HEK293 (cell line): ENCODE data around the gene MRPS18A.

Experiments
- CTCF ChIA-PET: fragments of 350-600 bp; formaldehyde crosslinking; extraction: SDS; loops from one replicate; lab custom pipeline; 2021; ENCODE audit warnings: antibody characterized with exemption; lab: Yijun Ruan, JAX
- POLR2A ChIA-PET: fragments of 300-600 bp; formaldehyde crosslinking; extraction: SDS; loops from one replicate; lab custom pipeline; 2020; ENCODE audit warnings: antibody characterized with exemption, inconsistent platforms; lab: Yijun Ruan, JAX
- H3K27ac ChIP-seq: fragments of 200-500 bp; sonication (Bioruptor generic); 2 replicates; pipeline ENCODE4 v1.5.1; 2014; ENCODE audit warnings: low read depth, low read length, control low read depth, inconsistent platforms; ENCODE audit errors: extremely low read depth
- H3K36me3 ChIP-seq, 2 experiments: fragments of 200-500 bp in 1 of 2; sonication (Bioruptor generic) in 1 of 2; 1 replicate in 1 of 2; 2 replicates in 1 of 2; pipeline ENCODE4 v1.5.1; 2014 to 2017; ENCODE audit warnings: inconsistent platforms in 2 of 2, low read length in 2 of 2; ENCODE audit not compliant: control insufficient read depth in 2 of 2, insufficient read depth in 1 of 2
- H3K4me1 ChIP-seq: fragments of 200-500 bp; sonication (Bioruptor generic); 2 replicates; pipeline ENCODE4 v1.5.1; 2014; ENCODE audit warnings: mild to moderate bottlenecking, low read length, inconsistent platforms; ENCODE audit not compliant: control insufficient read depth, insufficient read depth
- H3K4me3 ChIP-seq: 2 replicates; pipeline ENCODE4 v1.5.1; 2011; ENCODE audit warnings: low read depth, mild to moderate bottlenecking, control low read depth, low read length, moderate library complexity
- H3K9me3 ChIP-seq: fragments of 200-500 bp; sonication (Bioruptor generic); 2 replicates; pipeline ENCODE4 v1.5.1; 2014; ENCODE audit warnings: low read depth, low read length, inconsistent platforms; ENCODE audit not compliant: control insufficient read depth, insufficient read depth
- GLIS1 ChIP-seq: fragments of 450-650 bp; formaldehyde crosslinking; IDR thresholded peaks from 2 replicates; pipeline ENCODE4 v1.5.1; 2016; ENCODE audit warnings: missing biosample characterization, missing genetic modification characterization
- HIC1 ChIP-seq: fragments of 450-650 bp; formaldehyde crosslinking; IDR thresholded peaks from 2 replicates; pipeline ENCODE4 v1.5.1; 2016; ENCODE audit warnings: missing biosample characterization, missing genetic modification characterization
- KLF9 ChIP-seq: fragments of 450-650 bp; formaldehyde crosslinking; IDR thresholded peaks from 2 replicates; pipeline ENCODE4 v1.5.1; 2016; ENCODE audit warnings: missing biosample characterization, missing genetic modification characterization, low read depth
- OSR2 ChIP-seq: fragments of 450-650 bp; formaldehyde crosslinking; IDR thresholded peaks from 2 replicates; pipeline ENCODE4 v1.5.1; 2016; ENCODE audit warnings: missing biosample characterization, missing genetic modification characterization
- PRDM1 ChIP-seq: fragments of 450-650 bp; formaldehyde crosslinking; IDR thresholded peaks from 2 replicates; pipeline ENCODE4; 2016; ENCODE audit warnings: missing biosample characterization, missing genetic modification characterization
- SP7 ChIP-seq: fragments of 450-650 bp; formaldehyde crosslinking; IDR thresholded peaks from 2 replicates; pipeline ENCODE4 v1.5.1; 2016; ENCODE audit warnings: missing biosample characterization, missing genetic modification characterization
- ZBTB20 ChIP-seq: fragments of 450-650 bp; formaldehyde crosslinking; IDR thresholded peaks from 2 replicates; pipeline ENCODE4 v1.5.1; 2016; ENCODE audit warnings: missing biosample characterization, missing genetic modification characterization
- ZBTB7A ChIP-seq: fragments of 450-650 bp; formaldehyde crosslinking; IDR thresholded peaks from 2 replicates; pipeline ENCODE4 v1.5.1; 2016; ENCODE audit warnings: low read depth, missing biosample characterization, missing genetic modification characterization
- ZFP69B ChIP-seq: fragments of 450-650 bp; formaldehyde crosslinking; IDR thresholded peaks from 2 replicates; pipeline ENCODE4 v1.5.1; 2016; ENCODE audit warnings: missing biosample characterization, missing genetic modification characterization
- ZNF280C ChIP-seq: fragments of 450-650 bp; formaldehyde crosslinking; IDR thresholded peaks from 2 replicates; pipeline ENCODE4 v1.5.1; 2016; ENCODE audit warnings: missing biosample characterization, missing genetic modification characterization
- ZNF335 ChIP-seq: fragments of 450-650 bp; formaldehyde crosslinking; conservative IDR thresholded peaks from 2 replicates; pipeline ENCODE4 v1.5.1; 2016; ENCODE audit warnings: missing biosample characterization, missing genetic modification characterization
- ZNF404 ChIP-seq: fragments of 450-650 bp; formaldehyde crosslinking; IDR thresholded peaks from 2 replicates; pipeline ENCODE4 v1.5.1; 2017; ENCODE audit warnings: missing biosample characterization, missing genetic modification characterization
- ZNF48 ChIP-seq: fragments of 450-650 bp; formaldehyde crosslinking; IDR thresholded peaks from 2 replicates; pipeline ENCODE4 v1.5.1; 2016; ENCODE audit warnings: missing biosample characterization, missing genetic modification characterization
- ZNF513 ChIP-seq: fragments of 450-650 bp; IDR thresholded peaks from 2 replicates; pipeline ENCODE4 v1.5.1; 2018; ENCODE audit warnings: missing biosample characterization, missing genetic modification characterization
- ZNF600 ChIP-seq: fragments of 450-650 bp; formaldehyde crosslinking; IDR thresholded peaks from 2 replicates; pipeline ENCODE4 v1.5.1; 2016; ENCODE audit warnings: missing biosample characterization, missing genetic modification characterization
- ZNF629 ChIP-seq: fragments of 450-650 bp; formaldehyde crosslinking; IDR thresholded peaks from 2 replicates; pipeline ENCODE4 v1.5.1; 2017; ENCODE audit warnings: missing biosample characterization, missing genetic modification characterization
- ZNF830 ChIP-seq: fragments of 450-650 bp; IDR thresholded peaks from 2 replicates; pipeline ENCODE4 v1.5.0; 2018; ENCODE audit warnings: missing biosample characterization, missing genetic modification characterization, low read depth, mild to moderate bottlenecking, moderate library complexity
- TF ChIP-seq, protein P1 (sequence below): fragments of 450-650 bp; formaldehyde crosslinking; IDR thresholded peaks from 2 replicates; pipeline ENCODE4 v1.5.1; 2016; ENCODE audit warnings: missing biosample characterization, missing genetic modification characterization
- TF ChIP-seq, protein P2 (sequence below): fragments of 450-650 bp; formaldehyde crosslinking; IDR thresholded peaks from 2 replicates; pipeline ENCODE4 v1.5.1; 2016; ENCODE audit warnings: missing biosample characterization, missing genetic modification characterization, borderline replicate concordance

MRPS18A gene

DNA sequence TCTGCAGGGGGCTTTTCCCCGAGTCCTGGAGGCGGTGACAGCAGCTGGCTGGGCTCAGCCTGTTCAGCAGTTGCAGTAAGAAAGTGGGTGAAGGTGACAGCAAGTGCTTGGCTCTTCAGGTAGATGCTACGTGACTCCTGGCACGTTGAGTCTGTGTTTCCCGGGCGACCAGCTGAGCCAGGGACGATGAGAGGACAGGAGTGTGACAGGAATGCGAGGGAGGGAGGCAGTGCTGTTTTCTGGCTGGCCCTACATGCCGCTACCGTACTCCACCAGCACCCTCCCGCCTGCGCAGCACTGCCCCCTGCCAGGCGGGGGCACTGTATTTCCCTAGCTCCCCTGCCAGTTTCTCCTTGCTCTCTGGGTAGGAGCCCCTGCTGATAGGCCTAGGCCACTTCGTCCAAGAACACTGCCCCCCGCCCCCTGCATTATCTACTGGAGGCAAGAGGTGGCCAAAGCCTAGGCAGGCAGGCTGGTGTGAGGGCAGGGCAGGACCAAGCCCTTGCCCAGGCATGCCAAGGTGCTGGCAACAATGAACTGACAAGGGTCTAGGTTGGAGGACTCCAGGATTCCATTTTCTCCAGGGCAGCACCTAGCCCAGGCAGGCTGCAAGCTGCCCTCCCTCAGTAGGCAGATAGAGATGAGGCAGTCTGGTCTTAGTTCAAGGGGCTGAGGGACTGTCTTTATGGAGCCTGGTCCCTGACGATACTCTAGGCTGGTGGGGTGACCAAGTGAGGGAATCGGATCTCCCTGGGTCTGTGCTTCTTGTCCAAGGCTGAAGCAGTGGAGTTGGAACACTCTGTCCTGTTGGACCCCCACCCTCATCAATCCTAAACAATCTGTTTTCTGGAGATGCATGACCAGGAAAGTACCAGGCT is 19.2 kb downstream of the MRPS18A start (continued):
- TF ChIP-seq HIC1 (tag by site-specific recombination) (peak; percentile 73; the same call in 1 of the 2 replicates), GLIS1 (tag by site-specific recombination) (peak; percentile 84), PRDM1 (tag by site-specific recombination) (peak; percentile 96), ZNF629 (0 out of 2 replicates have a peak, but pooled peaks have one; percentile 32), OSR2 (tag by site-specific recombination) (peak; percentile 54; the same call in 1 of the 2 replicates), KLF9 (tag by site-specific recombination) (0 out of 2 replicates have a peak, but pooled peaks have one; percentile 5), ZNF600 (tag by site-specific recombination) (peak; percentile 81), ZFP69B (tag by site-specific recombination) (peak; percentile 61; the same call in 1 of the 2 replicates)
- TF ChIP-seq, protein P1, sequence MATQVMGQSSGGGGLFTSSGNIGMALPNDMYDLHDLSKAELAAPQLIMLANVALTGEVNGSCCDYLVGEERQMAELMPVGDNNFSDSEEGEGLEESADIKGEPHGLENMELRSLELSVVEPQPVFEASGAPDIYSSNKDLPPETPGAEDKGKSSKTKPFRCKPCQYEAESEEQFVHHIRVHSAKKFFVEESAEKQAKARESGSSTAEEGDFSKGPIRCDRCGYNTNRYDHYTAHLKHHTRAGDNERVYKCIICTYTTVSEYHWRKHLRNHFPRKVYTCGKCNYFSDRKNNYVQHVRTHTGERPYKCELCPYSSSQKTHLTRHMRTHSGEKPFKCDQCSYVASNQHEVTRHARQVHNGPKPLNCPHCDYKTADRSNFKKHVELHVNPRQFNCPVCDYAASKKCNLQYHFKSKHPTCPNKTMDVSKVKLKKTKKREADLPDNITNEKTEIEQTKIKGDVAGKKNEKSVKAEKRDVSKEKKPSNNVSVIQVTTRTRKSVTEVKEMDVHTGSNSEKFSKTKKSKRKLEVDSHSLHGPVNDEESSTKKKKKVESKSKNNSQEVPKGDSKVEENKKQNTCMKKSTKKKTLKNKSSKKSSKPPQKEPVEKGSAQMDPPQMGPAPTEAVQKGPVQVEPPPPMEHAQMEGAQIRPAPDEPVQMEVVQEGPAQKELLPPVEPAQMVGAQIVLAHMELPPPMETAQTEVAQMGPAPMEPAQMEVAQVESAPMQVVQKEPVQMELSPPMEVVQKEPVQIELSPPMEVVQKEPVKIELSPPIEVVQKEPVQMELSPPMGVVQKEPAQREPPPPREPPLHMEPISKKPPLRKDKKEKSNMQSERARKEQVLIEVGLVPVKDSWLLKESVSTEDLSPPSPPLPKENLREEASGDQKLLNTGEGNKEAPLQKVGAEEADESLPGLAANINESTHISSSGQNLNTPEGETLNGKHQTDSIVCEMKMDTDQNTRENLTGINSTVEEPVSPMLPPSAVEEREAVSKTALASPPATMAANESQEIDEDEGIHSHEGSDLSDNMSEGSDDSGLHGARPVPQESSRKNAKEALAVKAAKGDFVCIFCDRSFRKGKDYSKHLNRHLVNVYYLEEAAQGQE (tag by site-specific recombination), result no peak

GRCh38 chr6:43667245-43668150 is 20.1 kb downstream of the MRPS18A start:
- POLR2A ChIA-PET, result interaction anchor here (0.6 to 4.6 kb wide), 15 partner anchors 8 to 411 kb away, joined by 3 to 36 read pairs (median 4); partner anchors contain the start of genes GTPBP2, MAD2L1BP, MRPS18A and VEGFA
- H3K4me1 ChIP-seq, result peaks cover 3% of the 10 kb centered on the region; the same call in 1 of the 2 replicates
- CTCF ChIA-PET, result interaction anchor here (0.6 to 7.2 kb wide), 63 partner anchors 9 to 686 kb away, joined by 3 to 101 read pairs (median 5); partner anchors contain the start of genes GTPBP2, MRPS18A, RSPH9 and VEGFA
- H3K4me3 ChIP-seq, result peak overlapping the region; percentile 10; the same call in 1 of the 2 replicates
- H3K27ac ChIP-seq, result peak overlapping the region; percentile 19
- peaks cover 0 to 21% of the 10 kb centered on the region in 2 experiments; a peak in 1 of 3 replicates for H3K36me3 ChIP-seq
- H3K9me3 ChIP-seq, result no peaks in the 10 kb centered on the region
- TF ChIP-seq SP7 (tag by site-specific recombination) (peak; percentile 59; the same call in 1 of the 2 replicates), ZNF335 (peak; percentile 36), ZNF280C (tag by site-specific recombination) (no peak), ZBTB20 (tag by site-specific recombination) (no peak), ZNF48 (tag by site-specific recombination) (no peak), ZNF830 (tag by site-specific recombination) (no peak), ZNF513 (tag by site-specific recombination) (peak; percentile 59), ZBTB7A (tag by site-specific recombination) (no peak), ZNF404 (no peak)
- TF ChIP-seq, protein P2, sequence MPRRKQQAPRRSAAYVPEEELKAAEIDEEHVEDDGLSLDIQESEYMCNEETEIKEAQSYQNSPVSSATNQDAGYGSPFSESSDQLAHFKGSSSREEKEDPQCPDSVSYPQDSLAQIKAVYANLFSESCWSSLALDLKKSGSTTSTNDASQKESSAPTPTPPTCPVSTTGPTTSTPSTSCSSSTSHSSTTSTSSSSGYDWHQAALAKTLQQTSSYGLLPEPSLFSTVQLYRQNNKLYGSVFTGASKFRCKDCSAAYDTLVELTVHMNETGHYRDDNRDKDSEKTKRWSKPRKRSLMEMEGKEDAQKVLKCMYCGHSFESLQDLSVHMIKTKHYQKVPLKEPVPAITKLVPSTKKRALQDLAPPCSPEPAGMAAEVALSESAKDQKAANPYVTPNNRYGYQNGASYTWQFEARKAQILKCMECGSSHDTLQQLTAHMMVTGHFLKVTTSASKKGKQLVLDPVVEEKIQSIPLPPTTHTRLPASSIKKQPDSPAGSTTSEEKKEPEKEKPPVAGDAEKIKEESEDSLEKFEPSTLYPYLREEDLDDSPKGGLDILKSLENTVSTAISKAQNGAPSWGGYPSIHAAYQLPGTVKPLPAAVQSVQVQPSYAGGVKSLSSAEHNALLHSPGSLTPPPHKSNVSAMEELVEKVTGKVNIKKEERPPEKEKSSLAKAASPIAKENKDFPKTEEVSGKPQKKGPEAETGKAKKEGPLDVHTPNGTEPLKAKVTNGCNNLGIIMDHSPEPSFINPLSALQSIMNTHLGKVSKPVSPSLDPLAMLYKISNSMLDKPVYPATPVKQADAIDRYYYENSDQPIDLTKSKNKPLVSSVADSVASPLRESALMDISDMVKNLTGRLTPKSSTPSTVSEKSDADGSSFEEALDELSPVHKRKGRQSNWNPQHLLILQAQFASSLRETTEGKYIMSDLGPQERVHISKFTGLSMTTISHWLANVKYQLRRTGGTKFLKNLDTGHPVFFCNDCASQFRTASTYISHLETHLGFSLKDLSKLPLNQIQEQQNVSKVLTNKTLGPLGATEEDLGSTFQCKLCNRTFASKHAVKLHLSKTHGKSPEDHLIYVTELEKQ, result no peak
